GM12878 (cell line): ENCODE measurements around the gene ECT2. TPM values are rescaled to one million over a fixed set of nuclear protein-coding genes. Genes with fewer than 3 reads are reported as not detected.

ENCODE experiments used
- ATAC-seq: fragments of 200-7000 bp; cut with Tn5 transposase; 3 replicates; pipeline ENCODE4 v1.9.1; 2020; ENCODE audit warnings: mild to moderate bottlenecking, moderate library complexity
- BruUV-seq: library from RNA; stranded (reverse); fragments of 400-500 nt; replicated peaks from 2 replicates; lab custom pipeline; 2021; lab: Mats Ljungman, UMichigan
- CTCF ChIA-PET: fragments of 300-600 bp; sonication (Branson Sonifier 250); formaldehyde crosslinking; extraction: SDS; loops from one replicate; lab custom pipeline; 2021; ENCODE audit warnings: inconsistent platforms; lab: Yijun Ruan, JAX
- POLR2A ChIA-PET: fragments of 350-600 bp; formaldehyde crosslinking; extraction: SDS; loops from one replicate; lab custom pipeline; 2021; ENCODE audit warnings: inconsistent platforms; lab: Charles Lee
- RAD21 ChIA-PET: fragments of 300-600 bp; sonication (Branson Sonifier 250); formaldehyde crosslinking; loops from one replicate; lab custom pipeline; 2023; ENCODE audit warnings: antibody characterized with exemption; ENCODE audit not compliant: unreplicated experiment; lab: Charles Lee
- SMC1A ChIA-PET: fragments of 300-600 bp; sonication (Branson Sonifier 250); formaldehyde crosslinking; loops from one replicate; lab custom pipeline; 2023; ENCODE audit not compliant: unreplicated experiment, uncharacterized antibody; lab: Charles Lee
- DNase-seq: peaks from one replicate; pipeline ENCODE4 v3.0.0-alpha.2; 2011; ENCODE audit warnings: low read depth, low spot score
- FAIRE-seq: peaks from 3 replicates; lab custom pipeline; 2011; peaks lifted over from hg19 to GRCh38; lab: Jason Lieb, UNC
- H2AFZ ChIP-seq: 2 replicates; pipeline ENCODE4 v1.6.0; 2011; ENCODE audit warnings: low read depth, low read length, control low read depth; ENCODE audit not compliant: control insufficient read depth
- H3K27ac ChIP-seq: 2 replicates; pipeline ENCODE4 v1.5.1; 2011; ENCODE audit warnings: control low read depth; ENCODE audit not compliant: control insufficient read depth, insufficient read depth
- H3K27me3 ChIP-seq, 2 experiments: replicated peaks in 1 of 2; 2 replicates each; pipeline versions ENCODE4 v1.6.0 to v1.6.1; 2011; ENCODE audit warnings: low read length in 1 of 2; ENCODE audit not compliant: control insufficient read depth in 2 of 2, insufficient read depth in 2 of 2
- H3K36me3 ChIP-seq, 2 experiments: 2 replicates each; pipeline ENCODE4 v1.5.1; 2011; ENCODE audit warnings: low read length in 1 of 2; ENCODE audit not compliant: control insufficient read depth in 2 of 2, insufficient read depth in 2 of 2
- H3K4me1 ChIP-seq: 2 replicates; pipeline ENCODE4 v1.6.1; 2011; ENCODE audit warnings: mild to moderate bottlenecking, low read length, moderate library complexity, mixed read lengths; ENCODE audit not compliant: control insufficient read depth, insufficient read depth
- H3K4me2 ChIP-seq: 2 replicates; pipeline ENCODE4 v1.6.0; 2011; ENCODE audit warnings: control low read depth; ENCODE audit not compliant: control insufficient read depth, insufficient read depth
- H3K4me3 ChIP-seq: fragments of 200-600 bp; sonication (generic); 2 replicates; pipeline ENCODE4 v1.5.1; 2016
- H3K79me2 ChIP-seq: 2 replicates; pipeline ENCODE4 v1.6.0; 2011; ENCODE audit warnings: low read length; ENCODE audit not compliant: control insufficient read depth, insufficient read depth
- H3K9ac ChIP-seq: 2 replicates; pipeline ENCODE4 v1.8.0; 2011; ENCODE audit warnings: low read length, control low read depth, mixed read lengths; ENCODE audit not compliant: control insufficient read depth, insufficient read depth
- H3K9me3 ChIP-seq: replicated peaks from 3 replicates; pipeline ENCODE4 v1.5.1; 2011; ENCODE audit warnings: mild to moderate bottlenecking, low read length; ENCODE audit not compliant: control insufficient read depth, insufficient read depth
- H4K20me1 ChIP-seq: 2 replicates; pipeline ENCODE4 v1.6.0; 2011; ENCODE audit not compliant: control insufficient read depth, insufficient read depth
- ATF3 ChIP-seq: IDR thresholded peaks from 2 replicates; pipeline ENCODE4 v1.6.1; 2011; ENCODE audit warnings: low read depth, mild to moderate bottlenecking, low read length, moderate library complexity, borderline replicate concordance; ENCODE audit errors: extremely low read depth
- CREM ChIP-seq: IDR thresholded peaks from 2 replicates; pipeline ENCODE4 v1.6.1; 2014; ENCODE audit warnings: antibody characterized with exemption, low read depth
- CTCF ChIP-seq, 3 experiments: IDR thresholded peaks in 2 of 3; conservative IDR thresholded peaks in 1 of 3; 2 replicates each; pipeline ENCODE4 v1.5.1; 2011; ENCODE audit warnings: low read depth in 3 of 3, low read length in 3 of 3, mild to moderate bottlenecking in 3 of 3, control low read depth in 2 of 3, moderate library complexity in 2 of 3, inconsistent platforms in 1 of 3, mixed read lengths in 1 of 3; ENCODE audit not compliant: control insufficient read depth in 2 of 3, insufficient read depth in 1 of 3; ENCODE audit errors: extremely low read depth in 1 of 3
- EZH2 ChIP-seq: IDR thresholded peaks from 2 replicates; pipeline ENCODE4 v1.6.1; 2012; ENCODE audit warnings: low read depth, mild to moderate bottlenecking, control low read depth, inconsistent platforms, low read length, borderline replicate concordance; ENCODE audit not compliant: control insufficient read depth
- FOXK2 ChIP-seq: fragments of 450-650 bp; IDR thresholded peaks from 2 replicates; pipeline ENCODE4 v1.6.1; 2017; ENCODE audit warnings: mild to moderate bottlenecking, moderate library complexity
- GABPA ChIP-seq: IDR thresholded peaks from 2 replicates; pipeline ENCODE4 v1.6.1; 2014; ENCODE audit warnings: antibody characterized with exemption, low read depth, mild to moderate bottlenecking, inconsistent platforms
- IKZF2 ChIP-seq, 2 experiments: fragments of 450-650 bp; IDR thresholded peaks; 2 replicates each; pipeline ENCODE4 v1.6.1; 2017; ENCODE audit warnings: mild to moderate bottlenecking in 2 of 2, moderate library complexity in 2 of 2
- KLF5 ChIP-seq: fragments of 450-650 bp; IDR thresholded peaks from 2 replicates; pipeline ENCODE4 v1.6.1; 2014; ENCODE audit warnings: mild to moderate bottlenecking; ENCODE audit not compliant: partially characterized antibody
- NR2C1 ChIP-seq: fragments of 450-650 bp; IDR thresholded peaks from 2 replicates; pipeline ENCODE4 v1.6.1; 2017; ENCODE audit warnings: antibody characterized with exemption, mild to moderate bottlenecking, moderate library complexity
- NR2C2 ChIP-seq: IDR thresholded peaks from 2 replicates; pipeline ENCODE4 v1.6.1; 2011; ENCODE audit warnings: borderline replicate concordance, low read depth; ENCODE audit not compliant: control insufficient read depth, insufficient read length
- POLR2AphosphoS5 ChIP-seq: IDR thresholded peaks from 2 replicates; pipeline ENCODE4 v1.6.1; 2011; ENCODE audit warnings: mild to moderate bottlenecking, low read length, inconsistent platforms
- POU2F2 ChIP-seq: IDR thresholded peaks from 3 replicates; pipeline ENCODE4 v1.6.1; 2011; ENCODE audit warnings: low read depth, mild to moderate bottlenecking, low read length, borderline replicate concordance
- SMARCA5 ChIP-seq: fragments of 450-650 bp; IDR thresholded peaks from 2 replicates; pipeline ENCODE4 v1.6.1; 2017; ENCODE audit warnings: mild to moderate bottlenecking
- SMC3 ChIP-seq: IDR thresholded peaks from 2 replicates; pipeline ENCODE4 v1.6.1; 2011; ENCODE audit warnings: low read length, improper control_type of control experiment, borderline replicate concordance
- STAT3 ChIP-seq: IDR thresholded peaks from 2 replicates; pipeline ENCODE4 v1.6.1; 2011; ENCODE audit warnings: low read depth, low read length, improper control_type of control experiment
- TCF3 ChIP-seq: IDR thresholded peaks from 2 replicates; pipeline ENCODE4 v1.6.1; 2012; ENCODE audit warnings: low read depth, mild to moderate bottlenecking, low read length, borderline replicate concordance; ENCODE audit not compliant: insufficient read depth
- ZNF217 ChIP-seq: fragments of 450-650 bp; IDR thresholded peaks from 2 replicates; pipeline ENCODE4 v1.6.1; 2017; ENCODE audit warnings: antibody characterized with exemption, mild to moderate bottlenecking
- WGBS: methylation state at CpG from one replicate; pipeline ENCODE4 v1.1.6; 2016; ENCODE audit warnings: low lambda C conversion rate; ENCODE audit not compliant: insufficient replicate concordance, insufficient coverage; ENCODE audit errors: missing lambda C conversion rate; 5-methylcytosine and 5-hydroxymethylcytosine counted together
- in situ Hi-C: fragments of 300-500 bp; cut with MboI; formaldehyde crosslinking; loops from 9 replicates; pipeline ENCODE4 v1.14.3; 2018; ENCODE audit warnings: mixed read lengths
- intact Hi-C: fragments of 100-400 bp; cut with micrococcal nuclease; formaldehyde crosslinking; loops from one replicate; pipeline ENCODE4 v1.14.2; 2022; ENCODE audit not compliant: unreplicated experiment
- polyA plus RNA-seq, 11 experiments: library from polyadenylated mRNA; depleted of rRNA in 4 of 11; unstranded in 6 of 11; stranded (reverse) in 5 of 11; fragments of >200 nt; fragmentation: Nextera tagmentation in 4 of 11; fragmentation: Illumina TruSeq in 1 of 11; extraction: Ambion mirVana in 4 of 11; extraction: Trizol in 1 of 11; gene quantifications; 1 replicate in 1 of 11; 2 replicates in 10 of 11; pipeline versions ENCODE4 v1.2.1 to v1.2.3, GENCODE V29; 2011 to 2016; ENCODE audit warnings: inconsistent platforms in 2 of 11, missing spikeins in 2 of 11, low read depth in 1 of 11
- total RNA-seq, 4 experiments: library from RNA; depleted of rRNA in 3 of 4; stranded (reverse); fragments of >200 nt in 3 of 4; fragmentation: Illumina TruSeq in 1 of 4; extraction: Trizol in 1 of 4; gene quantifications; 2 replicates each; pipeline versions ENCODE4 v1.2.1 to v1.2.3, GENCODE V29; 2013 to 2021
- TF ChIP-seq, protein P1 (sequence below): IDR thresholded peaks from 2 replicates; pipeline ENCODE4 v1.6.1; 2012; ENCODE audit warnings: low read length, inconsistent platforms

Gene ECT2
- total and polyA plus RNA-seq, 10 of the 15 experiments (the other 5 are each of a cell fraction or from before 2014, with no cell fraction given): 21.5 to 47.8 (median 38.2) TPM

DNA sequence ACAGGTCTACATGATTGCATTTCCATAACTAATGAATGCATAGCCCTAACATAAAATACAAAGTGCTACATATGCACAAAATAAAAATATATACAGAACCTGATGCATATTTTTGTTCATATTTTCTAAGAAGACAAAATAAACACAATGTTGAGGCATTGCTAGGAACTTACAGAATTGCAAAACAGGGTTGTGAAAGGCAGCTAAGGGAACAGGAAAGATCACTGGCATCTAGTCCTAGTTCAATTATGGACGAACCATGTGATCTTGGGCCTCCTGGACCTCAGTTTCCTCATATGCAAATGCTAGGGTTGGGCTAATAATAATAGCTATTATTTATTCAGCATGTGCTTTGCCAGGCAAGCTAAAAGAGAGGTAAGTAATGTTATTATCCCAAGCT lies 24.1 kb upstream of the ECT2 start:
- WGBS: 9% methylated on average over 1 of the region's 1 CpG
- POLR2A ChIA-PET: interaction anchor here (0.6 kb wide), 1 partner anchor 1072 kb away, joined by 6 read pairs; no protein-coding TSS in a partner anchor

DNA sequence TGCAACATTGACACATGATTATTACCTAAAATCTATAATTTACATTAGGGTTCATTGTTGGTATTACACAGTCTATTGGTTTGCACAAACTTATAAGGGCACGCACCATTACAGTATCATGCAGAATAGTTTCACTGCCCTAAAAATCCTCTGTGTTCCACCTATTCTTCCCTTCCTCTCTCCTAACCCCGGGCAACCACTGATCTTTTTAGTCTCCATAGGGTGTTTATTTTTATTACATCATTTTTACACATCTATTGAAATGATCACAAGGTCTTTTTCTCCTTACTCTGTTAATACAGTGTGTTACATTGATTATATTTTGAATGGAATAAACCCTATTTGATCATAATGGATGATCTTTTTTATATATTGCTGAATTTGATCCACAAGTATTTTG lies 15.5 kb upstream of the ECT2 start:
- H3K4me3 ChIP-seq: no peak overlapping the region
- in situ Hi-C loops: no loop called here
- no peaks in the 10 kb centered on the region for H3K9me3 ChIP-seq
- no peaks in the 10 kb centered on the region for H3K4me1 ChIP-seq
- DNase-seq (no peak), FAIRE-seq (no peak), ATAC-seq (no peak)
- H3K27ac ChIP-seq: no peak overlapping the region
- ChIA-PET RAD21 (no interaction called here), POLR2A (interaction anchor here (0.7 kb wide), 1 partner anchor 115 kb away, joined by 4 read pairs; no protein-coding TSS in a partner anchor), CTCF (no interaction called here), SMC1A (no interaction called here)
- H3K36me3 ChIP-seq: no peaks in the 10 kb centered on the region
- BruUV-seq: no TSS peak
- no peak overlapping the region for H2AFZ ChIP-seq
- no peaks in the 10 kb centered on the region for H4K20me1 ChIP-seq
- H3K9ac ChIP-seq: no peak overlapping the region
- WGBS: 64% methylated on average over 2 of the region's 2 CpGs
- intact Hi-C loops: no loop called here
- H3K27me3 ChIP-seq: no peaks in the 10 kb centered on the region; a peak in 1 of 4 replicates
- H3K79me2 ChIP-seq: no peaks in the 10 kb centered on the region
- no peak overlapping the region for H3K4me2 ChIP-seq
- no peak for TF ChIP-seq CREM
- TF ChIP-seq, protein P1, sequence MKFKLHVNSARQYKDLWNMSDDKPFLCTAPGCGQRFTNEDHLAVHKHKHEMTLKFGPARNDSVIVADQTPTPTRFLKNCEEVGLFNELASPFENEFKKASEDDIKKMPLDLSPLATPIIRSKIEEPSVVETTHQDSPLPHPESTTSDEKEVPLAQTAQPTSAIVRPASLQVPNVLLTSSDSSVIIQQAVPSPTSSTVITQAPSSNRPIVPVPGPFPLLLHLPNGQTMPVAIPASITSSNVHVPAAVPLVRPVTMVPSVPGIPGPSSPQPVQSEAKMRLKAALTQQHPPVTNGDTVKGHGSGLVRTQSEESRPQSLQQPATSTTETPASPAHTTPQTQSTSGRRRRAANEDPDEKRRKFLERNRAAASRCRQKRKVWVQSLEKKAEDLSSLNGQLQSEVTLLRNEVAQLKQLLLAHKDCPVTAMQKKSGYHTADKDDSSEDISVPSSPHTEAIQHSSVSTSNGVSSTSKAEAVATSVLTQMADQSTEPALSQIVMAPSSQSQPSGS: no peak
- no peak for TF ChIP-seq NR2C2
- TF ChIP-seq ZNF217: no peak
- TF ChIP-seq EZH2: no peak
- TF ChIP-seq GABPA: no peak
- no peak for TF ChIP-seq CTCF (IDR thresholded peaks at IDR 0.05 in 2 of 3, conservative IDR thresholded peaks at IDR 0.05 in 1 of 3; ENCODE audit: control insufficient read depth in 2 of 3, extremely low read depth in 1 of 3, insufficient read depth in 1 of 3, low read depth in 3 of 3, low read length in 3 of 3)
- no peak for TF ChIP-seq TCF3
- TF ChIP-seq ATF3: no peak
- no peak for TF ChIP-seq POU2F2
- no peak for TF ChIP-seq STAT3

More for the DNA sequence above, 24.1 kb upstream of the ECT2 start:
- Histone ChIP-seq H3K27me3 (no peaks in the 10 kb centered on the region), H3K4me1 (no peaks in the 10 kb centered on the region), H3K36me3 (no peaks in the 10 kb centered on the region), H3K79me2 (no peaks in the 10 kb centered on the region), H4K20me1 (no peaks in the 10 kb centered on the region)
- RAD21 ChIA-PET: interaction anchor here (0.9 kb wide), 1 partner anchor 8 kb away, joined by 3 read pairs; no protein-coding TSS in a partner anchor
- no peak for TF ChIP-seq IKZF2 (IDR thresholded peaks at IDR 0.05)
- TF ChIP-seq FOXK2: no peak
- TF ChIP-seq POLR2AphosphoS5: no peak
- no peak for TF ChIP-seq SMARCA5
- no peak for TF ChIP-seq NR2C1
- no peak for TF ChIP-seq KLF5
- TF ChIP-seq SMC3: no peak
- no peak for TF ChIP-seq ZNF217
- TF ChIP-seq, all 136 proteins: peak for 0
- DNase-seq (no peak), ATAC-seq (no peak), FAIRE-seq (no peak)
- H3K4me3 ChIP-seq: no peak overlapping the region
- intact Hi-C loops: no loop called here
- H3K9me3 ChIP-seq: no peaks in the 10 kb centered on the region; the same call in 2 of the 3 replicates
- SMC1A ChIA-PET: interaction anchor here (0.7 kb wide), 2 partner anchors 13 to 44 kb away, joined by 3 read pairs; no protein-coding TSS in a partner anchor
- H3K4me2 ChIP-seq: no peak overlapping the region
- in situ Hi-C loops: no loop called here
- no peak overlapping the region for H3K27ac ChIP-seq
- no peak overlapping the region for H3K9ac ChIP-seq
- no peak overlapping the region for H2AFZ ChIP-seq
- no TSS peak for BruUV-seq
- CTCF ChIA-PET: interaction anchor here (0.5 to 1.5 kb wide), 3 partner anchors 15 to 1898 kb away, joined by 4 to 6 read pairs (median 5); no protein-coding TSS in a partner anchor
